ENCODE data around the gene SGSH.

The SGSH gene

GRCh38 chr17:80223142-80223815 is 3.1 kb upstream of the SGSH start:
- Histone ChIP-seq H3K9me3 (ENCODE audit: insufficient read depth, low read depth, low read length) (no peaks in the 10 kb centered on the region), H3F3A (ENCODE audit: low read depth) (no peaks in the 10 kb centered on the region), H4K20me1 (ENCODE audit: insufficient read depth, low read length, poor library complexity, severe bottlenecking) (no peaks in the 10 kb centered on the region), H3K9ac (ENCODE audit: low read depth, low read length, poor library complexity, severe bottlenecking) (no peak overlapping the region), H3K4me1 (ENCODE audit: insufficient read depth, low read length, poor library complexity, severe bottlenecking) (peaks cover 7% of the 10 kb centered on the region), H3K27me3 (ENCODE audit: insufficient read depth, low read length, poor library complexity, severe bottlenecking) (peaks cover 4% of the 10 kb centered on the region), H3K36me3 (ENCODE audit: insufficient read depth, low read length) (no peaks in the 10 kb centered on the region), H3K4me3 (ENCODE audit: low read length, poor library complexity, severe bottlenecking) (no peak overlapping the region), H3K79me2 (ENCODE audit: insufficient read depth, low read length) (no peaks in the 10 kb centered on the region), H3K9me2 (replicated peaks; ENCODE audit: low read depth, low read length) (no peaks in the 10 kb centered on the region), H3K4me2 (ENCODE audit: low read depth, low read length, poor library complexity, severe bottlenecking) (no peak overlapping the region), H2AFZ (ENCODE audit: low read length) (no peak overlapping the region)
- TF ChIP-seq CTCF (conservative IDR thresholded peaks at IDR 0.05; ENCODE audit: low read length) (no peak), EZH2phosphoT487 (IDR thresholded peaks at IDR 0.05; ENCODE audit: borderline replicate concordance) (no peak)

GRCh38 chr17:80222376-80223141 is 2.4 kb upstream of the SGSH start:
- Histone ChIP-seq H3K9me3 (ENCODE audit: insufficient read depth, low read depth, low read length) (no peaks in the 10 kb centered on the region), H2AFZ (ENCODE audit: low read length) (no peak overlapping the region), H3K79me2 (ENCODE audit: insufficient read depth, low read length) (no peaks in the 10 kb centered on the region), H3K36me3 (ENCODE audit: insufficient read depth, low read length) (no peaks in the 10 kb centered on the region), H4K20me1 (ENCODE audit: insufficient read depth, low read length, poor library complexity, severe bottlenecking) (no peaks in the 10 kb centered on the region), H3K9ac (ENCODE audit: low read depth, low read length, poor library complexity, severe bottlenecking) (no peak overlapping the region), H3K4me2 (ENCODE audit: low read depth, low read length, poor library complexity, severe bottlenecking) (no peak overlapping the region), H3K9me2 (replicated peaks; ENCODE audit: low read depth, low read length) (no peaks in the 10 kb centered on the region), H3F3A (ENCODE audit: low read depth) (no peaks in the 10 kb centered on the region), H3K4me1 (ENCODE audit: insufficient read depth, low read length, poor library complexity, severe bottlenecking) (peaks cover 7% of the 10 kb centered on the region), H3K27me3 (ENCODE audit: insufficient read depth, low read length, poor library complexity, severe bottlenecking) (peaks cover 11% of the 10 kb centered on the region), H3K4me3 (ENCODE audit: low read length, poor library complexity, severe bottlenecking) (no peak overlapping the region)
- TF ChIP-seq CTCF (conservative IDR thresholded peaks at IDR 0.05; ENCODE audit: low read length) (no peak), EZH2phosphoT487 (IDR thresholded peaks at IDR 0.05; ENCODE audit: borderline replicate concordance) (no peak)

- peaks cover 16% of the 10 kb centered on the region for H3K27me3 ChIP-seq (ENCODE audit: insufficient read depth, low read length, poor library complexity, severe bottlenecking)
- no peaks in the 10 kb centered on the region for H3F3A ChIP-seq (ENCODE audit: low read depth)
- TF ChIP-seq CTCF (conservative IDR thresholded peaks at IDR 0.05; ENCODE audit: low read length): no peak
- TF ChIP-seq EZH2phosphoT487 (IDR thresholded peaks at IDR 0.05; ENCODE audit: borderline replicate concordance): no peak
- no peak overlapping the region for H3K4me3 ChIP-seq (ENCODE audit: low read length, poor library complexity, severe bottlenecking)
- H2AFZ ChIP-seq (ENCODE audit: low read length): no peak overlapping the region
- H3K4me1 ChIP-seq (ENCODE audit: insufficient read depth, low read length, poor library complexity, severe bottlenecking): peaks cover 7% of the 10 kb centered on the region
- H3K4me2 ChIP-seq (ENCODE audit: low read depth, low read length, poor library complexity, severe bottlenecking): no peak overlapping the region
- H3K36me3 ChIP-seq (ENCODE audit: insufficient read depth, low read length): no peaks in the 10 kb centered on the region
- H4K20me1 ChIP-seq (ENCODE audit: insufficient read depth, low read length, poor library complexity, severe bottlenecking): no peaks in the 10 kb centered on the region
- no peaks in the 10 kb centered on the region for H3K9me3 ChIP-seq (ENCODE audit: insufficient read depth, low read depth, low read length)
- H3K79me2 ChIP-seq (ENCODE audit: insufficient read depth, low read length): no peaks in the 10 kb centered on the region
- H3K9me2 ChIP-seq (replicated peaks; ENCODE audit: low read depth, low read length): no peaks in the 10 kb centered on the region
- H3K9ac ChIP-seq (ENCODE audit: low read depth, low read length, poor library complexity, severe bottlenecking): no peak overlapping the region
Observed at GRCh38 chr17:80221351-80222105, 1.4 kb upstream of the SGSH start.
